ENCODE measurements around the gene SCYL2.

DNA sequence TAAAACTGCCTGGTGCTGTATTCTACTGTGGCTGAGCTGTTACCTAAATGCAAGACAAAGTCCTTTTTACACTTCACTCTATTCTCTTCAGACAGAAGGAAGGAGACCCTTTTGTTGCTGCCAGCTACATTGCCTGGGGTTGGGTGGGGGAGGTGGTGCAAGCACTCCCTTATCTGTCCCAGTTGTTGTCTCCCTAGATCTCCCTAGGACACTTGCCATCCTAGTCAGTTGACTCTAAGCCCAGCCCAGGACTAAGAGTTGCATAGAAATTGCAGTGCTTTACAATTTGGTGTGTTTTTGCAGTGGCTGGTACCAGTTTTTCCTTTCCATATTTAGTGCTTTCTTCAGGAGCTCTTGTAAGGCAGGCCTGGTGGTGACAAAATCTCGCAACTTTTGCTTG, 35.1 kb downstream of the SCYL2 start:
- TF ChIP-seq EZH2 (IDR thresholded peaks at IDR 0.05; ENCODE audit: low read depth): no peak
- no peak for TF ChIP-seq CTCF (conservative IDR thresholded peaks at IDR 0.05)
